Measurements from ENCODE around the gene WDR1. TPM values are rescaled to one million over a fixed set of nuclear protein-coding genes. Genes with fewer than 3 reads are reported as not detected.

Gene WDR1
- total RNA-seq, 1 donor from 2014 or later = 69.5 TPM

DNA sequence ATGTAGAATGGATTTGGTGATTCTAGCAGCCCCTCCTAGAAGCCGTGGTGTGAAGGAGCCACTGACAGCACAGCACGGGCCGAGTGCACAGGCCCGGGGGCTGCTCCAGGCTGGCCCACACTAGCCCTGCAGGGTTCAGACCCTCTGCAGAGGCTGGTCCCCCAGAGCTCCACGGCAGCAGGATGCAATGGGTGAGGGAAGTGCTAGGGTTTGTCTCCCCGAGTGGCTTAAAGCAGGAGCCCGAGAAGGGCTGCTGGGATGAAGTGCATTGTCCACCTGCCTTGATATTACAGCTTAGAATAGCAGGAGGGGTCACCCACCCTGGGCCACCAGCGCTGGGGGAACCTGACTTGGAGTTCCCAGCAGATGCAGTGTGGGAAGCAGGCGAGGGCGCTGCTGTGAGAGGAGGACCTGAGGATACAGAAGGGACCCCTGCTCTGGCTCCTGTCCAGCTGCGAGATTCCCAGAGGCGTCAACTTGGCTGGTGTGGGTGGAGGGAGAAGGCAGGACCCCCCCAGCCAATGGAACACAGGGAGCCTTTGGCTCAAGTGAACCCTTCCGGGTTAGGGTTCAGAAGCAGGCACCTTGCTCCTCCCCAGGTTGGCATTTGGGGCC is 30.0 kb downstream of the WDR1 start:
- ATAC-seq = no peak
- DNase-seq (ENCODE audit: low spot score) = no peak

DNA sequence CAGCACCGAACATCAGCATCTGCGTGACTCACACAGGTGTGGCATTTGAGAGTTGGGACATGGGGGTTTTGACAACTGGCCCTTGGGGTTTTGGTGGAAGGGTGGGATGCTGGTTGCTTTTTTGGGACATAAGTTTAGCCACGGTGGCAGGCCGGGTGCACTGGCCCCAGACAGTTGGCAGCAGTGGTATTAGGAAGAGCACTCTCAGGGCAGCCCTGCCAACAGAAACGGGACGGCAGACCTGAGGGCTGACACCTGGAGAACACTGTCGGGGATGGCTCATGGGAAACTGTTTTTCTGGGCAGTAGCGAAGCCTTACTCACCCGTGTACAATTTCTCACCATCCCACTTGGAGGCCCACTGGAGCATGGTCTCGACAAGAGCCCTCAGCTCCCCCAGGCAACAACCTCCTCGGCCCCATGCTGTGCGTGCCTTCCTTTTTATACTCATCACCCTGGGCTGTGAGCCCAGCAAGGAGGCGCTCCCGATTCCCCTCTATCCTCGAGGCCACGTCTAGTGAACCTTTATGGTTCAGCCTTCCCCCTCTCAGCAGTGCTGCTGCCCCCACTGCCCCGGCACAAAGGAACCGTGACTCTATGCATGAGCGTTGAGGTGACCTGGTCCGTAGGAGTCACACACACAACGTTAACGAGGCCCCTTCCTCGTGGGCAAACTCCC is 30.6 kb downstream of the WDR1 start:
- DNase-seq (ENCODE audit: low spot score) = no peak
- no peak for ATAC-seq

DNA sequence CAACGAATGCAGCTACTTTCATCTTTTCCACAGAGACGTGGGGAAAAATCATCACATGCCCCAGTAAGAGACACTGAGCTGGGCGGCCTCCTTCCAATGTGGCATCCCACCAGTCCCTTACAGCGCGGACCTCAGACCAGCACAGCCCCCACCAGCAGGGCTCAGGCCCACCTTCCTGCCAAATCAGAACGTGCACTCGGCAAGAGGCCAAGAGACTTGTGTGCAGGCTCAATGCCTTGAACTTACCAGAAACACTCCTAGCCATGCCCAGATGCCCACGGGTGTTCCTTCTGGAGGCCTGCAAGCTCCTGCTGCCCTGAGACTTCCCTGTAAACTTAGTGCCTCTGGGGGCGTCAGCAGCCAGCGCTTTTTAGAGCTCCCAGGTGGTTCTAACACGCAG is 31.2 kb downstream of the WDR1 start:
- DNase-seq (ENCODE audit: low spot score) = no peak

DNA sequence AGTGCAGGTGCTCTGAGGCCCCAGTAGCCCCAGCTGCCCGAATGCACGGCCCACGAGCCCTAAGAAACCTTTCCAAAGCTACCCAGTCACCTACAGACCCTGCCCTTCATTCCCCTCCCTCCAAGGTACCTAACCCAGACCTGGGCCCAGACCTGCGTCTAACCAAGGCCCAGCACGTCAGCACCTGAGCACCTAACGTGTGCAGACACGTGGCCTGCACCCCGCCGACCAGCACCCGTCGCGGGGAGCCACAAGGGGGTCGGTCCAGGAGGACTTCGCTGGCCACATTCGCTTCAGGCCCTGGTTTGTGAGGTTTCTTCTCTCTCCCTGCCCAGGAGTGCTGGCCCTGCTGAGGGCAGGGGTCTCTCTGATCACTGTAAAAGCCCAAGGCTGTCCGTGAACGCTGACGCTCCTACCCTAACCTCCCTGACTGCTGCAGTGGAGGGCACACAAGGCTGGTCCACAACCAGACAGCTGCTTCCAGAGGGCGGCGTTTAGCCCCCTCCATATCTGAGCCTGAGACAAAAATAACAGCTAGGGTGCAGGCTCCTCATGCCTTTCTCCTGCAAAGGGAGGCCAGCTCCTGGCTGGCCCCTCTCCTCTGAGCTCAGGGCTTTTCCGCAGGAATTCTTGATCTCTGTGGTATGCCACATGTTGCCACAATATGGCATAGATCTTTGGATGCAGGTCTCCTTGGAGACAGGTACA is 31.8 kb downstream of the WDR1 start:
- DNase-seq (ENCODE audit: low spot score) (no peak), ATAC-seq (no peak)

More for the DNA sequence above, 31.2 kb downstream of the WDR1 start:
- no peak for ATAC-seq

DNA sequence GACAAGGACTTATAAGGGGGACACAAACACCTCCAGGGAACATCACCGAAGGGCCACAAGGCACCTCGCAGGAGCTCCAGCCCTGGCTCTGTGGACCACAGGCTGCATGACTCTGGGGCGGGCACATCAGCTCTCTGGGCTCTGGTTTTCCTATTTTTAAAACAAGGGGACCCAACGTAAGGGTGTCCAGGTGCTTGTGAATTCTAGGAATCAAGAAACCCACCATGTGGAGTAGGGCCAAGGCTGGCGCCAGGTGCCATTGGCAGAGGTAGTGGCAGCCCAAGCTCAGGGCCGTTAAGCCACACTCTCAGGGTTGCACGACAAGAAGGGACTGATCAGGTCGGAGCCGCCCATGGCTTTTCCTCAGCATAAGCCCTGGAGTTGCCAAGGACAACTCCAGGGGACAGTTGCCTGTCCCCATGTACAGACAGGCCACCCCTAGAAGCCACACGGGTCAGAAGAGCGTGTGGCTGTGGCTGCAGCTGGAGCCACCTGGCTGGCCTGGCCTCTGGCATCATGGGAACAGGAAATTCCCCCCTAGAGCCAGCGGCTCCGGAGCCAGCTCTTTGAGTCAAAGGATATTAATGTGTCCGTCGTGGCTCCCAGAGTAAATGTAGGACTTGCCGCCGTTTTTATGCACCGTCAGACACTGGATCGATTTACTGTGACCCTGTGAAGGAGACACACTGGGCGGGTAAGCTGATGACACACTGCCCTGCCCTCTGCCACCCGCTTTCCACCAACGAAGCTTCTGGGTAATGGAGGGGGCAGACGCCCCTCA is 32.5 kb downstream of the WDR1 start:
- ATAC-seq = no peak
- no peak for DNase-seq (ENCODE audit: low spot score)

DNA sequence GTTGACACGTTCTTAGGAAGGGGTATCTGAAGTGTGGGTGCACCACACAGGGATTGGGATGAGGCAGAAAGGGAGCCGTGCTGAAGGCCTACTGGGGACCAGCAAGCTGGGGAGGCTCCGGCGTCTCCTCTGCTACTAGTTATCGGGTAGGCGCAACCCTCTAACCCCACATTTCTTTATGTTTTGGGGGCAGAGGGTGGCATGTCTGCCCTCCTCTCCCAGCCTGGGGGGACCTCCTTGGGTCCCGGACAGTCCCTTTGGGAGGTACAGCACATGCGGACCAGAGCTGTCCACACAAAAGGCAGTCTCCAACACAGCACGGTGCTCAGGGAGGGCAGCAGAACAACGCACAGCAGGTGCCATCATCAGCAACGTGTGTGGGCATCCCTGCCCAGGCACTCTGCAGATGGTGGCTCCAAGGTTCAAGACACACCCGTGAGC is 33.2 kb downstream of the WDR1 start:
- DNase-seq (ENCODE audit: low spot score) (no peak), ATAC-seq (no peak)

DNA sequence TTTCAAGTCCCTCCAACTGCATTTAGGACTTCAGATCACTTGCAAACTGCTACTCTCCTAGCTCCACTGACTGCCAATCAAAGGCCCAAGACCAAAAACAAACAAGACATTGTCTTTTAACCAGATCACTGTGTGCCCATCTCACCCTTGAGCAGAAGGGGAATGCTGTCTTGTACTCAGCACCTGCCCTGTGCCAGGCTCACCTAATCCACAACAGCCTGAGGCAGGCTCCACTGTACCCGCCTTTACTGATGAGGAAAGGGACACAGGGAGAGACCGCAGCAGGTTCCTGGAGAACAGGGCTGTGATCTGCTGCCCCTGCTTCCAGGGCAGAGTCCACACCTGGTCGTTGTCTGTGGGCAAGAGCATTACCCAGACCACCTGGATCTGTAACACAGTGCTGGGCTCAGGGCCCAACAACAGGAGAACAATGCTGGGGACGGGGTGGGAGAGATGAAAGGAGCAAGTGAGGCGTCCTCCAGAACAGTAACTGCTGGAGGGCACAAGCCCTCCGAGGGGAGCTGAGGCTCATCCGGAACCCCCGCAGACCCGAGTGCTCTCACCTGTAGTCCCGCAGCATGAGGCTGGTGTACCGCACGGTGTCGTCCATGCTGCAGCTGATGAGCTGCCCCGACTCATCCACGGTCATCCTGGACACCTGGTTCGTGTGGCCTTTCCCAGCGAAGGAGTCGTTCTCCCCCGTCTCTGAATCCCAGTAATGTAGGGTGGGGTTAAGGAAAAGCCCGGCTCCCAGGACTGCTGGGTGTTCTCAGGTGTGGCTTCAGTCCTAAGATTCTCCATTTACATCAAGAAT is 33.9 kb downstream of the WDR1 start:
- ATAC-seq (no peak), DNase-seq (ENCODE audit: low spot score) (no peak)

DNA sequence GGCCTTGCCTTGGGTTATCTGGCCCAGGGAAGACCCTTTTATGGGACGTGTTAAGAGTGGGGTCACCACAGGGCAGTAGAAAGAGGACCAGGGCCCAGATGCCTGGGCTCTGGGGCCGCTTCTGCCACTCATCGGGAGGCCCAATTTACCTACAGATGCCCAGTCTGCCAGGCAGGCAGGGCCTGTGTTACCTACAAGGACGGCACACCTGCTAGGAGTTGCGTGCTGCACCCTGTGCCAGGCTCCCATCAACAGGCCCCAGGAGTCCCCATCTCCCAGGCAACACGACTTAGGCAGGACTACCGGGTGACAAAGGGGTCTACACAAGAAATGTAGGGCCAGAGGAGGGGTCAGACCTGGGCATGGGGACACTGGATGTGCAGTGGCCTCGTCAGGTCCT is 34.6 kb downstream of the WDR1 start:
- ATAC-seq (no peak), DNase-seq (ENCODE audit: low spot score) (no peak)

DNA sequence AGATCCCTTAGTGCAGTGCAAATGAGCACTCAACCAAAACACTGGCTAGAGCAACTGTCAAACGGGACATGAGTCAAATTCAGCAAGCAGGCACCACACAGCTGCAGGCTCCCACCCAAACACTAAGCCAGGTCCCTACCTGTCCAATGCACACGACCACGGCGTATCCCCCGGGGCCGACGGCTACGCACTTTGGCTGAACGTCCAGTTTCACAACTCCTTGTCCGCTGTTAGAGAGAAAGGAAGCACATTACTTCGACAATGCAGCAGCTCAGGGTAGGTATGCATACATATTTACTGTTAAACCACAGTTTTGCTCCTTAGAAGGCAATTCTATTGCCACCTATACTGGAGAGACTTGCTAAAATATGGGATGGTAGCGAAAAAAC is 35.4 kb downstream of the WDR1 start:
- no peak for ATAC-seq
- no peak for DNase-seq (ENCODE audit: low spot score)

DNA sequence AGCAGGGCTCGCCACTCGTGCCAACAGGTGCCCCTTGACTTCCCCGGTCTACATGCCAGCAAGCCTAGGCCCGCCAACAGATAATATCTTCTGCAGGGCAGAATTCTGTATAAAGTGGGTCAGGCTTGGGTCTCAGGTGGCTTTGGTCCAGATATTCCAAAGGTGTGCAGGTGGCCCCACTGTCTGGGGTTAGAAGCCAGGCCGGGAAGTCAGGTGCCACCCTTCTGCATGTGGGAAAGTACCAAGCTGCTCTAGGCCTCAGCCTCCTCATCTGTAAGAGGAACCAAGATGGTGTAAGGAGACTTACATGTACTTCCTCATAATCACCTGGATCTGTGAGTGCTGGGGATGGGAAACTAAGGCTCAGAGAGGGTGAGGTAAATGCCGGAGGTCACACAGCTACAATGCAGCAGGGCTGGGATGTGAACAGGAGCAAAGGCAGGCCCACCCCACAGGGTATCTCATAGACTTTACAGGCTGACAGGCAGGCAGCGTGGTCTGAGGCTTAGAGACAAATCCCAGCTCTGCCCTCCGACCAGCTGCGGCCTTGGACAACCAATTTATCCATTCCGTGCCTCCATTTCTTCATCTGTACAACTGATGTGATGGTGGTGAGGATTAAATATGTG is 35.9 kb downstream of the WDR1 start:
- DNase-seq (ENCODE audit: low spot score) = no peak

DNA sequence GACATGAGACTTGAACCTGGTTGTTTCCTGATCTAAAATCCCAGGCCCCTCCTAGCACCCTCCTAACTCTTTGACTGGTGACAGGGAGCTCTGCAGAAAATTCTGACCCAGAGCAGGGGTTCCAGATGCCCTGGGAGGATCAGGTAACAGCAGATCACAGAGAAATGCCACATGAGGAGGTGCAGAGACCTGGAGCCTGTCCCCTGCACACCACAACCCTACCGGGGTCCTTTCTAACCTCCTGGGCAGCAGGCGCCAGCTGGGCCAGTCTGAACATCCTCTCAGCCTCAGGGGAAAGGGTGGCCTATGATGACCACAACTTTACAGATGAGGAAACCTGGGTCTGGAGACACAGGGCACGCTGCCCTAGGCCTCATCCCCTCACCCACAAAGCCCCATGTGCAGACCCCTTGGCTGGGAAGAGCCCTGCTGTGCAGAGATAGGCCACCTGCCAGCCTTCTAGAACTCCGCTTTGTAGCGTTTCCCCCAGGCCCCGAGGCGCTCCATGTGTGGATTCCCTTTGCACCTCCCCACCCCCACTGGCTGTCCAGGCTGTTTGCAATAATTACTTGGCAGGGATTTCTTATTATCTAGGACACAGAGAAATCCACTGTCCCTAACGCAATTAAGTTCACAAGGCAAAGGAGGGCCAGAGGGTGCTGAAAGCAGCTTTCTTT is 36.5 kb downstream of the WDR1 start:
- ATAC-seq (peak; percentile 64), DNase-seq (ENCODE audit: low spot score) (no peak)

More for the DNA sequence above, 35.9 kb downstream of the WDR1 start:
- ATAC-seq = peak; percentile 20

DNA sequence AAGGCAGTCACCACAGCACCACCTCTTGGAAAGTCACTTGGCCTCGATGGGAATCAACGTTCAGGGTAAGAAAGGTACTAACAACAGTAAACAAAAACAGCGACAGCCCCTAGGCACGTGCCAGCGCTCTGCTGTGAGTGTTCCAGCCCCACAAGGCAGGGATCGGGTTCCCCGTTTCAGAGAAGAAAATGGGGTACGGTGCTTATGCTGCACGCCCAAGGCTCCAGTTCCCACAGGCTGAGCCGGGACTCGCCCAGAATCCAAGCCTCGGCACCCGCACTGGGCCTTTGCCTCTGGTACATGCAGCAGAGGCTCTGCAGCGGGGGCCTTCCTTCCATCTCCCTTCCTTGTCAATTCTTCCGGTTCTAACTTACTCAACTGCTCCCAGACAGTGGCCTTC is 37.3 kb downstream of the WDR1 start:
- ATAC-seq = no peak
- peak; percentile 41 for DNase-seq (ENCODE audit: low spot score)

DNA sequence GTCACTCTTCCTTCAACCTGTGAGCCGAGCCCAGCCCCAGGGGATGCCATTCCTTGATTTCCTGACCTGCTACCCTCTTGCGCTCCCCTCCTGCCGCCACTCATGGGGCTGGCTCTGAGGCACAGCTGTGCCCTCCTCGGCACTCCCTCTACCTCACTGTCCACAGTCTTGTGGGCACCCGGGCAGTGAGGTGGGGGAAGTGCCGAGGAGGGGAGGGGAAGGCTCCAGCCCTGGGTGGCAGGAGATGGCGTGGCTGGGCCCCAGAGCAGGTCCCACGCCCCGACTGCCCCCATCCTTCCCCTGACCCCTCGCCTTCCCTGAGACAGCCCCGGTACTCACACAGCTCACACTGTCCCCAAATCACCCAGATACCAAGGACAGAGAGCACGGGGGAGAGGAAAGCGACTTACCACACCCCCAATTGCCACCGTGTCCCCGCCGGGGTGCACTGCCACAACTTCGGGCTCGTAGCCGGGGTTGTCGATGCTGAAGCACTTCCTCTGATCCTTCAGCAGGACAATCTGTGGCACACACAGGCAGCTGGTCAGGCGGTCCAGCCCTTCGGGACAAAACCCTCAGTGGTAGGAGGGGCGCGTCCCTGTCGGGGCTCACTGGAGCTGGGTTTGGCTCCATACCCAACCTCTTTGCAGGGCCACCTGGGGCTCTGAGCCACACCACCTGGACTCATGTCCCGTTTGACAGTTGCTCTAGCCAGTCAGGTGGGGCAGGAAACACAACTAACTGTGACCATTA is 37.9 kb downstream of the WDR1 start:
- ATAC-seq = no peak
- DNase-seq (ENCODE audit: low spot score) = peak; percentile 42

DNA sequence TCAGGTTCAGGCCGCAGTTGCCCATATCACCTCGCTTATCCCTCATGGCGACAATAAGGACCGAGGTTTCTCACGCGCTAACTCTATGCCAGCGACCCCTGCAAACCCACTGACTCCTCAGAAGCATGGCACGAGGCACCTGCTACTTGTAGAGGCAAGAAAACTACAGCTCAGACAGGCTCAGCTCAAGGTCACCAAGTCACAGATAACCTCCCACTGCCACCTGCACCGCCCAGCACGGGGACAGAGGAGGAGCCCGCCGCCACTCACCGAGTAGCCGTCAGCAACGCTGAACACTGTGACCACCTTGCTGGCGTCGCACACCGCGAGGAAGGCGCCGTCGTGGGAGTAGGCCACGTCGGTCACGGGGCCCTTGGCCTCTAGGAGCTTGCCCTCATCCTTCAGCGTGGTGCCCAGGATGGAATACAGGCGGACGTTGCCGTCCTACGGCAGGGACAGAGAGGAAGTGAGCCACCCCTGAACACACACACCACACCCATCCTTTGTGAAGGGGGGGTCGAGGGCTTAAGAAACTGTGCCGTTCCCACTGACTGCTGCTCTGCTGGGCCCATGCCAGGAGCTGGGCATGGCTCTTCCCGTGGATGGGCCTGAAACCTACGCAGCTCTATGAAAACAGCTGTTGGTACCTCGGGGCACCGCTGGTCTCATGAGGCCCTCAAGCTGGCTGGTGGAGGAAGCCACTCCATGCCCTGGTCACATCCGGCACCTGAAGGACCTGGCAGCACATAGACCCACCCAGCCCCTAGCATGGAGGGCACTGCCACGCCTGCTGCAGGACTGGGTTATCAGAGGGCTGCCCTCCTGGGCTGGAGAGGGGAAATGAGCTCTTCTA is 38.9 kb downstream of the WDR1 start:
- ATAC-seq = no peak
- peak; percentile 41 for DNase-seq (ENCODE audit: low spot score)

DNA sequence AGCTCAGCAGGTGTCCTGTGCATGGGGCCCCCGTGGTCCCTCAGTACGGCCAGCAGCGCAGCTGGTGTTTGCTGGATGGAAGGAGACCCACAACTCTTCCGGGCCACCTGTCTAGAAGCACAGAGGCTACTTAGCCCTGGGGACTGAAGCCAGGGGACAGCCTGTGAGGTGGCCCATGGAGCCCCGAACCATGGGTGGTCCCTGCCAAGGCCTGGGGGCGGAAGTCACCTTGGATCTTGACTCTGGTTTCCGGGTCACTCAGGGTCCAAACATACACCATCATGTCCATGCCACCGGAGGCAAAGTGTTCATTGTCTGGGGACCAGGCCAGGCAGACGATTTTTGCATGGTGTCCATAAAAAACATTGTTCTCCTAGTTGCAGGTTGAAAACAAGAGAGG is 39.5 kb downstream of the WDR1 start:
- no peak for ATAC-seq
- DNase-seq (ENCODE audit: low spot score) = peak; percentile 40

DNA sequence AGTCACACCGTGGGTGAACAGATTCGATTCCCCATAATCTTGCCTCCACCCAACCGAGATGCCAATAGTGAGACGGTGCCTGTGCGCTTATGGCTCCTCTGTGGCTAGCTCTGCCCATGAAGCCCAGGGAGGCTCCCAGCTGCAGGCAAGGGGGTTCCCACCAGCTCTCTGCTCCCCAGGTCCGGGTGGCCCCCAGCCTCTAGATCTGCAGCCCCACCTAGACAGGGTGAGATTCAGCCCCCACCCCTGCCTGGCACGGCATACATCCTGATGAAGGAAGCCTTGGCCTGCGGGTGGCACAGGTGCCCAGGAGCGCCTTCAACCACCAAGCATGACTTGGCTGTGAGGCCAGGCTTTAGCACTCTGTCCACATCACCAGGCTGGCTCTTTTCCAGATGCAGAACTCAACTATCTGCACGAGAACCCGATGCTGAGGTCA is 40.6 kb downstream of the WDR1 start:
- ATAC-seq (peak; percentile 31), DNase-seq (ENCODE audit: low spot score) (peak; percentile 51)

DNA sequence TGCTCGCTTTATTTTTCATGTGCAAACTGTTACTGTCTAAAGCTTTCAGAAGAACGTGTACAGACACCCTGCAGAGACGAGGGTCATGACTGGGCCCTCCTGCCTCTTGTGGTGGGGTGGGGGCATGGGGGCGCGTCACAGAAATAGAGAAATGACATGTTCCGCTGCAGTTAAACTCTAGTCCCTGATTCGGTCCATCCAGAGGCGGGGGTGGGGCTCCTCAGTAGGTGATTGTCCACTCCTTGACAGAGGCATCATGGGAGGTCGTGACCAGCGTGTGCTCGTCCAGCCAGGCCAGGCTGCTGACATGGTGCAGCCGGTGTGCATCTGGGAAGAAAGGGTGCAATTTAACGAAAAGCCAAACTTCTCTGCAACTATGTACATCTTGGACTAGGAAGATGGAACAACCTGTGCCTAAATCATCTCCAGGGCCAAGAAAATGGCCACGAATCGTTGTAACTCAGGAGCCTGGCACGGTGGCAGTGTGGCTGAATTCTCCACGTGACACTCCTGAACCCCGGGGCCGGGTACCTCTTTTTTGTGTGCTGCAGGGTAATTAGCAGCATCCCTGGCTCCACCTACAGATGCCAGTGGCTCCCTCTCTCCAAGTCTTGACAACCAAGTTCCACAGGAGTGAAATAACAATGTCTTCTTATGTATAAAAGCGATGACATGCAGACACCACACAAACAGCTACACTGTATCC is 41.3 kb downstream of the WDR1 start:
- ATAC-seq = no peak
- DNase-seq (ENCODE audit: low spot score) = peak; percentile 37

All from left lobe of liver (tissue), 2 donors.